GM19372 (cell line): ENCODE results near the gene ASPSCR1.
A peak's percentile ranks its signal among the peaks of the same experiment; 100 is the strongest.

Experiments used
- ATAC-seq: cut with Tn5 transposase; IDR thresholded peaks from one replicate; pipeline ENCODE4 v1.9.1; 2021; ENCODE audit warnings: mild to moderate bottlenecking, low read depth, moderate library complexity; ENCODE audit not compliant: unreplicated experiment

The ASPSCR1 gene

GRCh38 chr17:82062984-82063368, 85.5 kb downstream of the ASPSCR1 start:
- ATAC-seq, result no peak

- no peak for ATAC-seq
Measured at GRCh38 chr17:82063424-82064415, 86.3 kb downstream of the ASPSCR1 start.

GRCh38 chr17:82064433-82065192, 87.2 kb downstream of the ASPSCR1 start:
- no peak for ATAC-seq

GRCh38 chr17:82065193-82065637, 87.8 kb downstream of the ASPSCR1 start:
- peak; percentile 22 for ATAC-seq

GRCh38 chr17:82065638-82066303, 88.3 kb downstream of the ASPSCR1 start, which contains the start of gene DUS1L:
Gene DUS1L, minus strand, starts transcription at chr17:82065804. Its CDS starts 745 bp downstream, at chr17:82065059.
- peak; percentile 74 for ATAC-seq
